CD4-positive, alpha-beta T cell (primary cell): ENCODE data around the gene MAMDC4. TPM values are rescaled to one million over a fixed set of nuclear protein-coding genes. Genes with fewer than 3 reads are reported as not detected.
A peak's percentile ranks its signal among the peaks of the same experiment; 100 is the strongest.

ENCODE experiments used
- ATAC-seq: fragments of 200-7000 bp; cut with Tn5 transposase; one replicate; pipeline ENCODE4 v1.10.0; 2022; ENCODE audit warnings: mild to moderate bottlenecking; ENCODE audit not compliant: poor library complexity
- CTCF ChIA-PET: fragments of 350-600 bp; sonication (Branson Sonifier 250); formaldehyde crosslinking; loops from one replicate; lab custom pipeline; 2021; ENCODE audit warnings: antibody characterized with exemption, inconsistent platforms; lab: Charles Lee
- POLR2A ChIA-PET: fragments of 350-600 bp; sonication (Branson Sonifier 250); formaldehyde crosslinking; loops from one replicate; lab custom pipeline; 2021; ENCODE audit warnings: antibody characterized with exemption, inconsistent platforms; lab: Charles Lee
- DNase-seq, 14 experiments: peaks; one replicate each; pipeline ENCODE4 v3.0.0-alpha.2; 2013 to 2020; ENCODE audit warnings: mixed read lengths in 2 of 14
- H3K27ac ChIP-seq, 2 donors: one replicate each; pipeline versions ENCODE4 v1.5.1 to v1.7.0; 2013; ENCODE audit warnings: low read length in 2 of 2, low read depth in 1 of 2, mild to moderate bottlenecking in 1 of 2
- H3K27me3 ChIP-seq, 2 experiments: 1 replicate in 1 of 2; 2 replicates in 1 of 2; pipeline versions ENCODE4 v1.6.1 to v1.7.0; 2013; ENCODE audit warnings: low read length in 2 of 2, control low read depth in 1 of 2, mild to moderate bottlenecking in 1 of 2, moderate library complexity in 1 of 2; ENCODE audit not compliant: insufficient read depth in 2 of 2, control insufficient read depth in 1 of 2
- H3K36me3 ChIP-seq: one replicate; pipeline ENCODE4 v1.6.1; 2013; ENCODE audit warnings: low read length, control low read depth; ENCODE audit not compliant: insufficient read depth
- H3K4me1 ChIP-seq: one replicate; pipeline ENCODE4 v1.6.1; 2013; ENCODE audit warnings: low read length, control low read depth; ENCODE audit not compliant: insufficient read depth
- H3K4me3 ChIP-seq: one replicate; pipeline ENCODE4 v1.5.1; 2013; ENCODE audit warnings: mild to moderate bottlenecking, low read length, moderate library complexity
- H3K9me3 ChIP-seq, 2 experiments: 1 replicate in 1 of 2; 2 replicates in 1 of 2; pipeline versions ENCODE4 v1.6.1 to v1.7.0; 2013; ENCODE audit warnings: low read length in 2 of 2, mild to moderate bottlenecking in 2 of 2, control low read depth in 1 of 2, moderate library complexity in 1 of 2; ENCODE audit not compliant: control insufficient read depth in 1 of 2, insufficient read depth in 1 of 2
- H3K27ac Mint-ChIP-seq: one replicate; pipeline ENCODE4 v1.8.0; 2020; ENCODE audit warnings: mixed read lengths
- H3K27me3 Mint-ChIP-seq: one replicate; pipeline ENCODE4 v1.8.0; 2021; ENCODE audit warnings: mixed read lengths
- H3K36me3 Mint-ChIP-seq: one replicate; pipeline ENCODE4 v1.8.0; 2021; ENCODE audit warnings: low read depth, mixed read lengths
- H3K4me1 Mint-ChIP-seq: one replicate; pipeline ENCODE4 v1.8.0; 2021; ENCODE audit warnings: low read depth, mixed read lengths
- H3K4me3 Mint-ChIP-seq: one replicate; pipeline ENCODE4 v1.8.0; 2020; ENCODE audit warnings: mild to moderate bottlenecking, mixed read lengths
- H3K9me3 Mint-ChIP-seq: one replicate; pipeline ENCODE4 v1.8.0; 2020; ENCODE audit warnings: mixed read lengths
- intact Hi-C, 2 experiments: fragments of 100-400 bp; cut with DNase I in 1 of 2; cut with micrococcal nuclease in 1 of 2; formaldehyde crosslinking; loops; one replicate each; pipeline versions ENCODE4 v1.15.1 to v1.9.0; 2023 to 2025; cut with DNase I, micrococcal nuclease
- microRNA-seq: library from miRNA; unstranded; fragments of <30 nt; microRNA quantifications from one replicate; pipeline ENCODE4 v1.2.0, GENCODE V29; 2021; ENCODE audit warnings: borderline microRNAs expressed, borderline replicate concordance
- total RNA-seq, 174 experiments: library from RNA in 2 of 174; stranded (reverse) in 2 of 174; gene quantifications; one replicate each; pipeline ENCODE4 v1.2.3 and lab custom pipeline; 2021 to 2026
- TF ChIP-seq, protein P1 (sequence below): fragments of 200-600 bp; IDR thresholded peaks from one replicate; pipeline ENCODE4 v1.8.0; 2022; ENCODE audit warnings: antibody characterized with exemption, mild to moderate bottlenecking

Gene MAMDC4
- total RNA-seq, 2 experiments from 2014 or later, result 2.2 to 3.4 TPM

DNA sequence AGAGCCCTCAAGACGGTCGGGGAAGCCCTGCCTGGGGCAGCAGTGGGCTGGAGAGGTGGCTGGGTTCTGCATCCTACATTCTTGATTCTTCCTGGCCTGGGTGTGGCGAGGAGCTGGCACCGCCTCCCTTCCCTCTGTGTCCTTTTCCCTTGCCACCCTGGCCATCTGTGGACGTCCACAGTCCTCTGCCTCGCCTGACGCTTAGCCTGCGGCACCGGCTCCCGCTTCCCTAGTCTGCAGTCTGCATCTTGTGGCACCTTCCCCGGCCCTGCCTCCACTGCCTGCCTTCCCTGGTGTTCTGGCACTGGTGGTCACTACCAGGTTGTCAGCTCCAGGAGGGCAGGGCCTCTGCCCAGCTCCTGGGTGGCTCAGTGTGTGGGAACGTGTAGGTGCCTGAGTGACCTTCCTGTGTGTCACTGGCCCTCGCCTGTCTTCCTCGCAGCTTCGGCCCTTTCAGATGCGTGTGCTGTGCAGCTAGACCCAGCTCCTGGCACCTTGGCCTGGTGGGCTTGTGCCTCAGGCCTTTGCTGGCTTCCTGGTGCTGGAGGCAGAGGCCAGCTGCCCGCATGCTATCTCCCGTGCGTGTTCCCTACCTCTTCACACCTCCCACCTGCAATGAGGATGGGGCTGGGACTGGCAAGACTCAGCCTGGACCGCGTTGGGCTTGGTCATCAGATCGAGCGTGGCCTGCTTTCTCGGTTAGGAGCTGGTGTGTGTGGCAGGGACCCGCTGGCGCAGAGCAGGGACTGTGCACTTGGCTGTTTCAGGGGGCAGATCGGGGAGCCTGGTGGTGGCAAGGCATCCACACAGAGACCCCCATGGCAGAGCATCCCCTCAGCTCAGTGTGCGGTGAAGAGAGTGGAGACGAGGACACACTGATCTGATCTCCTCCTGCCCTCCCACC, 55.1 kb downstream of the MAMDC4 start:
- H3K36me3 ChIP-seq, result peaks cover 45% of the 10 kb centered on the region
- ATAC-seq, result no peak
- DNase-seq, result no peak
- H3K9me3 ChIP-seq, result no peaks in the 10 kb centered on the region
- Mint-ChIP-seq H3K27me3 (no peaks in the 10 kb centered on the region), H3K36me3 (peaks cover 46% of the 10 kb centered on the region), H3K4me1 (peaks cover 20% of the 10 kb centered on the region), H3K9me3 (no peaks in the 10 kb centered on the region), H3K4me3 (no peak overlapping the region), H3K27ac (peak overlapping the region; percentile 20)
- no peak overlapping the region for H3K27ac ChIP-seq
- H3K27me3 ChIP-seq, result no peaks in the 10 kb centered on the region
- CTCF ChIA-PET, result no interaction called here
- H3K4me1 ChIP-seq, result peaks cover 28% of the 10 kb centered on the region
- intact Hi-C loops, result loop anchor here in 1 of 2 experiments (10.0 kb wide), 1 partner anchor 102 kb away; the partner anchor contains the start of gene RABL6
- no peak overlapping the region for H3K4me3 ChIP-seq
- TF ChIP-seq, protein P1, sequence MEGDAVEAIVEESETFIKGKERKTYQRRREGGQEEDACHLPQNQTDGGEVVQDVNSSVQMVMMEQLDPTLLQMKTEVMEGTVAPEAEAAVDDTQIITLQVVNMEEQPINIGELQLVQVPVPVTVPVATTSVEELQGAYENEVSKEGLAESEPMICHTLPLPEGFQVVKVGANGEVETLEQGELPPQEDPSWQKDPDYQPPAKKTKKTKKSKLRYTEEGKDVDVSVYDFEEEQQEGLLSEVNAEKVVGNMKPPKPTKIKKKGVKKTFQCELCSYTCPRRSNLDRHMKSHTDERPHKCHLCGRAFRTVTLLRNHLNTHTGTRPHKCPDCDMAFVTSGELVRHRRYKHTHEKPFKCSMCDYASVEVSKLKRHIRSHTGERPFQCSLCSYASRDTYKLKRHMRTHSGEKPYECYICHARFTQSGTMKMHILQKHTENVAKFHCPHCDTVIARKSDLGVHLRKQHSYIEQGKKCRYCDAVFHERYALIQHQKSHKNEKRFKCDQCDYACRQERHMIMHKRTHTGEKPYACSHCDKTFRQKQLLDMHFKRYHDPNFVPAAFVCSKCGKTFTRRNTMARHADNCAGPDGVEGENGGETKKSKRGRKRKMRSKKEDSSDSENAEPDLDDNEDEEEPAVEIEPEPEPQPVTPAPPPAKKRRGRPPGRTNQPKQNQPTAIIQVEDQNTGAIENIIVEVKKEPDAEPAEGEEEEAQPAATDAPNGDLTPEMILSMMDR, result no peak
- POLR2A ChIA-PET, result no interaction called here

Small RNA genes within 50 kb of the gene (microRNA-seq; reads per million reads assigned to microRNA genes)
- gene MIR4292 (not detected), gene MIR4479 (not detected)

Other genes starting within 250 kb of the MAMDC4 start
- not detected for gene EGFL7, start 189.4 kb upstream of the MAMDC4 start, total RNA-seq
- 1 to 10 TPM; 3.6 to 4.0 TPM for gene AGPAT2, start 164.9 kb upstream of the MAMDC4 start, total RNA-seq
- gene DIPK1B, start 139.8 kb upstream of the MAMDC4 start, total RNA-seq, result under 1 TPM in 1 of 2 experiments, not detected in 1; 0.11 TPM
- not detected for gene LCN10, start 109.4 kb upstream of the MAMDC4 start, total RNA-seq
- gene LCN6, start 103.8 kb upstream of the MAMDC4 start, total RNA-seq, result not detected
- not detected for gene LCN8, start 94.1 kb upstream of the MAMDC4 start, total RNA-seq
- not detected for gene LCN15, start 87.8 kb upstream of the MAMDC4 start, total RNA-seq
- gene TMEM141, start 61.0 kb upstream of the MAMDC4 start, total RNA-seq, result 10 to 100 TPM; 14.6 to 17.1 TPM
- 1 to 10 TPM; 3.0 to 4.6 TPM for gene CCDC183, start 56.0 kb upstream of the MAMDC4 start, total RNA-seq
- 10 to 100 TPM; 46.4 to 48.5 TPM for gene RABL6, start 44.4 kb upstream of the MAMDC4 start, total RNA-seq
- 1 to 10 TPM; 1.1 to 1.2 TPM for gene AJM1, start 9.9 kb upstream of the MAMDC4 start, total RNA-seq
- gene PHPT1, start 2.9 kb upstream of the MAMDC4 start, total RNA-seq, result 10 to 100 TPM; 13.6 to 17.8 TPM
- 100 to 1,000 TPM; 215 to 220 TPM for gene EDF1, start 14.0 kb downstream of the MAMDC4 start, total RNA-seq
- gene TRAF2, start 34.2 kb downstream of the MAMDC4 start, total RNA-seq, result 10 to 100 TPM; 10.6 to 11.6 TPM
- gene FBXW5, start 92.4 kb downstream of the MAMDC4 start, total RNA-seq, result 10 to 100 TPM; 41.0 to 41.7 TPM
- not detected for gene C8G, start 92.9 kb downstream of the MAMDC4 start, total RNA-seq
- gene LCN12, start 99.9 kb downstream of the MAMDC4 start, total RNA-seq, result 1 to 10 TPM; 1.3 to 1.5 TPM
- gene PTGDS, start 125.2 kb downstream of the MAMDC4 start, total RNA-seq, result 10 to 100 TPM; 40.6 to 41.0 TPM
- gene LCNL1, start 130.6 kb downstream of the MAMDC4 start, total RNA-seq, result 1 to 10 TPM in 1 of 2 experiments, under 1 TPM in 1; 0.93 to 1.0 TPM
- gene PAXX, start 140.1 kb downstream of the MAMDC4 start, total RNA-seq, result 10 to 100 TPM; 67.0 to 67.8 TPM
- 1 to 10 TPM; 2.1 to 2.8 TPM for gene CLIC3, start 144.2 kb downstream of the MAMDC4 start, total RNA-seq
- gene ABCA2, start 175.9 kb downstream of the MAMDC4 start, total RNA-seq, result 10 to 100 TPM; 80.1 to 86.8 TPM
- 1 to 10 TPM; 1.7 to 1.8 TPM for gene FUT7, start 179.7 kb downstream of the MAMDC4 start, total RNA-seq
- 10 to 100 TPM; 15.3 to 16.0 TPM for gene NPDC1, start 193.8 kb downstream of the MAMDC4 start, total RNA-seq
- gene ENTPD2, start 201.7 kb downstream of the MAMDC4 start, total RNA-seq, result not detected
- gene SAPCD2, start 218.2 kb downstream of the MAMDC4 start, total RNA-seq, result under 1 TPM; 0.17 to 0.19 TPM
- gene UAP1L1, start 225.2 kb downstream of the MAMDC4 start, total RNA-seq, result 1 to 10 TPM; 6.5 to 6.8 TPM
- 10 to 100 TPM; 60.9 to 66.9 TPM for gene MAN1B1, start 234.6 kb downstream of the MAMDC4 start, total RNA-seq